Common myeloid progenitor, CD34-positive (primary cell): Measurements from ENCODE around the gene ATP8A2.

ENCODE experiments used
- CTCF ChIA-PET: fragments of 350-600 bp; sonication (Branson Sonifier 250); formaldehyde crosslinking; loops from one replicate; lab custom pipeline; 2021; ENCODE audit warnings: antibody characterized with exemption; lab: Charles Lee
- POLR2A ChIA-PET: fragments of 350-600 bp; sonication (Branson Sonifier 250); formaldehyde crosslinking; loops from one replicate; lab custom pipeline; 2021; ENCODE audit warnings: antibody characterized with exemption; lab: Charles Lee
- DNase-seq, 3 donors: peaks; one replicate each; pipeline versions ENCODE4 v3.0.0 to v3.0.0-alpha.2; 2013
- H3K27ac ChIP-seq, 2 experiments: 1 replicate in 1 of 2; 2 replicates in 1 of 2; pipeline ENCODE4 v1.7.0; 2013; ENCODE audit warnings: inconsistent platforms in 2 of 2, low read length in 2 of 2, mild to moderate bottlenecking in 2 of 2, low read depth in 1 of 2, moderate library complexity in 1 of 2; ENCODE audit not compliant: severe bottlenecking in 2 of 2, insufficient read depth in 1 of 2, poor library complexity in 1 of 2
- H3K27me3 ChIP-seq, 5 experiments: replicated peaks in 2 of 5; 1 replicate in 3 of 5; 2 replicates in 2 of 5; pipeline versions ENCODE4 v1.6.1 to v1.7.0; 2013; ENCODE audit warnings: low read length in 4 of 5, mild to moderate bottlenecking in 2 of 5, moderate library complexity in 2 of 5, inconsistent platforms in 1 of 5; ENCODE audit not compliant: insufficient read depth in 5 of 5, control insufficient read depth in 4 of 5
- H3K36me3 ChIP-seq, 4 experiments: 1 replicate in 2 of 4; 2 replicates in 2 of 4; pipeline versions ENCODE4 v1.6.1 to v1.7.0; 2013; ENCODE audit warnings: low read length in 3 of 4, control low read depth in 1 of 4, mild to moderate bottlenecking in 1 of 4; ENCODE audit not compliant: control insufficient read depth in 4 of 4, insufficient read depth in 4 of 4
- H3K4me1 ChIP-seq, 4 experiments: 1 replicate in 3 of 4; 2 replicates in 1 of 4; pipeline versions ENCODE4 v1.6.1 to v1.7.1; 2013; ENCODE audit warnings: low read length in 3 of 4, mild to moderate bottlenecking in 3 of 4, control low read depth in 1 of 4, inconsistent platforms in 1 of 4, moderate library complexity in 1 of 4; ENCODE audit not compliant: control insufficient read depth in 4 of 4, insufficient read depth in 4 of 4; ENCODE audit errors: control extremely low read depth in 1 of 4
- H3K4me3 ChIP-seq, 7 experiments: 1 replicate in 4 of 7; 2 replicates in 3 of 7; pipeline versions ENCODE4 v1.5.1 to v1.7.0; 2013; ENCODE audit warnings: mild to moderate bottlenecking in 7 of 7, low read length in 6 of 7, moderate library complexity in 6 of 7, inconsistent platforms in 2 of 7, low read depth in 2 of 7, control low read depth in 1 of 7; ENCODE audit not compliant: insufficient read depth in 4 of 7, control insufficient read depth in 1 of 7; ENCODE audit errors: extremely low read depth in 1 of 7
- H3K9me3 ChIP-seq, 5 experiments: 1 replicate in 4 of 5; 2 replicates in 1 of 5; pipeline versions ENCODE4 v1.6.1 to v1.7.1; 2013; ENCODE audit warnings: low read length in 4 of 5, mild to moderate bottlenecking in 2 of 5, inconsistent platforms in 1 of 5, low read depth in 1 of 5, moderate library complexity in 1 of 5; ENCODE audit not compliant: control insufficient read depth in 4 of 5, insufficient read depth in 2 of 5; ENCODE audit errors: control extremely low read depth in 1 of 5
- WGBS: methylation state at CpG from one replicate; pipeline ENCODE4 v1.1.5; 2013; ENCODE audit not compliant: insufficient coverage; 5-methylcytosine and 5-hydroxymethylcytosine counted together

Gene ATP8A2

DNA sequence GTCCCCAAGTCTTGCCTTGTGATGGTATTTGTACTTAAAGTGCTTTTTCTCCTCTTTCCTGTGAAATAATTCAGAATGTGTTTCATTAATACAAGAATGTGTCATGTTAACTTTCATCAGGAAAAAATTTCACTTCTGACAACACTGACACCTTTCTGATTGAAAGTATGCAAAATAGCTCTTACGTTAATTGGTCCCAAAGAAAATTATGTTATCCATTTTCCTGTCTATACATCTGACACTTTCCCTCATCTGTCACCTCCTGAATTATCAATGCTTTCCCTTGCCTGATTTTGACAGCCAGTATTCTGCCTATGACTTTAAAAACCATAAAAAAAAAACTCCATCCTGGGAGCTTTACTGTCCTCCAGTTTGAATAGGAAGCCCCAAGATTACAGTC lies 336.5 kb downstream of the ATP8A2 start:
- Histone ChIP-seq H3K27ac (no peak overlapping the region), H3K27me3 (peaks cover 0 to 3% (median 0%) of the 10 kb centered on the region in 5 experiments), H3K4me3 (no peak overlapping the region), H3K4me1 (no peaks in the 10 kb centered on the region), H3K9me3 (no peaks in the 10 kb centered on the region), H3K36me3 (no peaks in the 10 kb centered on the region)
- POLR2A ChIA-PET = interaction anchor here (0.6 kb wide), 1 partner anchor 128 kb away, joined by 3 read pairs; no protein-coding TSS in a partner anchor
- WGBS = 100% methylated on average over 1 of the region's 1 CpG
- DNase-seq = no peak
- CTCF ChIA-PET = no interaction called here

- H3K4me3 ChIP-seq = no peak overlapping the region
- DNase-seq = no peak
- H3K27me3 ChIP-seq = peaks cover 0 to 3% (median 0%) of the 10 kb centered on the region in 5 experiments
- no peaks in the 10 kb centered on the region for H3K36me3 ChIP-seq
- no peak overlapping the region for H3K27ac ChIP-seq
- H3K4me1 ChIP-seq = no peaks in the 10 kb centered on the region
- H3K9me3 ChIP-seq = no peaks in the 10 kb centered on the region
- 100% methylated on average over 2 of the region's 2 CpGs for WGBS
- ChIA-PET POLR2A (no interaction called here), CTCF (no interaction called here)
Observed at GRCh38 chr13:25709088-25709487, 337.3 kb downstream of the ATP8A2 start.

DNA sequence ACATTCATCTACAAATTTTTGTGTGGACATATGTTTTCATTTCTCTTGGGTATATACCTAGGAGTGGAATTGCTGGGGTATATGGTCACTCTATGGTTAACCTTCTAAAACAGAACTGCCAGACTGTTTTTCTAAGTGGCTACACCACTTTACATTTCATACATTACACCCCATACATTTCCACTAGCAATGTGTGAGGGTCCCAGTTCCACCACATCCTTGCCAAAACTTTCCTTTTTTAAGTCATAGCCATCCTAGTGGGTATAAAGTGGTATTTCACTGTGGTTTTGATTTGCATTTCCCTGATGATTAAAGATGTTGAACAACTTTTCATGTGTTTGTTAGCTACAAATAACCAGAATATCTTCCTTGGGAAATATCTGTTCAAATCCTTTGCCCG lies 344.0 kb downstream of the ATP8A2 start:
- no peak for DNase-seq
- CTCF ChIA-PET = no interaction called here
- no CpG with 5 or more reads among the region's 1 CpG for WGBS

DNA sequence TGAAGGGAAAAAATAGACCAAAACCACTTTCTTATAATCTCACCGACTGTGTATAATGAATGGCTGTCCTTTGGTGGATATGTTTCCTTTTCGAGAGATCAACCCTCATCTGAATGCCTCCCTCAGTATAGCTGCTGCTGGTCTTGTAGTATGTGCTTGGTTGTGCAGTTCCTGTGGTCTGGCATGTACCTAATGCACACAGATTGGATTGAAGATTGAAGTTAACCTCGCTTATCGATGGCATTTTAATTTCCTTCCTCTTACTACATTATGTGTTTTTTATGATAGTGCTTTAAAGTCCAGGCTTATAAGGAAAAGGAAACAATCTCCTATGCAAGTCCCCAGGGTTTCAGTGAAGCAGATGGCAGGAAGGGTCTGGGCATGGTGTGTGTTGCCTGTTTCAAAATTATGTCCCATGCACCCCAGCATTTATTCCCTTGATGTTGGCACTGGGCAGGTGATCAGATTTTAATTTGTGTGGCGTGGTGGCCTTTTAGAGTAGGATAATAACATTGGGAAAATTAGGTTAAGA lies 346.0 kb downstream of the ATP8A2 start:
- POLR2A ChIA-PET = no interaction called here
- CTCF ChIA-PET = no interaction called here
- WGBS = 0% methylated on average over 1 of the region's 5 CpGs
- Histone ChIP-seq H3K36me3 (no peaks in the 10 kb centered on the region), H3K4me3 (no peak overlapping the region), H3K27me3 (peaks cover 0 to 3% (median 0%) of the 10 kb centered on the region in 5 experiments), H3K4me1 (peaks cover 0 to 14% (median 3%) of the 10 kb centered on the region in 4 experiments), H3K27ac (no peak overlapping the region), H3K9me3 (no peaks in the 10 kb centered on the region)
- DNase-seq = peak; percentile 14 to 77 (median 38)

More for the DNA sequence above, 344.0 kb downstream of the ATP8A2 start:
- POLR2A ChIA-PET = no interaction called here
- H3K4me1 ChIP-seq = peaks cover 0 to 14% (median 3%) of the 10 kb centered on the region in 4 experiments
- H3K4me3 ChIP-seq = no peak overlapping the region
- H3K36me3 ChIP-seq = no peaks in the 10 kb centered on the region
- peaks cover 0 to 3% (median 0%) of the 10 kb centered on the region in 5 experiments for H3K27me3 ChIP-seq
- H3K27ac ChIP-seq = no peak overlapping the region
- H3K9me3 ChIP-seq = no peaks in the 10 kb centered on the region

GRCh38 chr13:25719666-25720065 lies 347.9 kb downstream of the ATP8A2 start:
- H3K9me3 ChIP-seq = no peaks in the 10 kb centered on the region
- DNase-seq = no peak
- peaks cover 0 to 14% (median 3%) of the 10 kb centered on the region in 4 experiments for H3K4me1 ChIP-seq
- H3K27me3 ChIP-seq = no peaks in the 10 kb centered on the region
- ChIA-PET CTCF (no interaction called here), POLR2A (no interaction called here)
- H3K4me3 ChIP-seq = no peak overlapping the region
- no peaks in the 10 kb centered on the region for H3K36me3 ChIP-seq
- WGBS = 100% methylated on average over 2 of the region's 2 CpGs
- H3K27ac ChIP-seq = no peak overlapping the region

GRCh38 chr13:25722893-25723292 lies 351.1 kb downstream of the ATP8A2 start:
- no peak overlapping the region for H3K4me3 ChIP-seq
- ChIA-PET CTCF (no interaction called here), POLR2A (no interaction called here)
- no peak for DNase-seq
- no peak overlapping the region for H3K27ac ChIP-seq
- no peaks in the 10 kb centered on the region for H3K36me3 ChIP-seq
- WGBS = no CpG with 5 or more reads among the region's 1 CpG
- peaks cover 0 to 4% (median 0%) of the 10 kb centered on the region in 4 experiments for H3K4me1 ChIP-seq
- H3K27me3 ChIP-seq = peaks cover 0 to 1% (median 0%) of the 10 kb centered on the region in 5 experiments
- H3K9me3 ChIP-seq = no peaks in the 10 kb centered on the region

- H3K27ac ChIP-seq = no peak overlapping the region
- POLR2A ChIA-PET = no interaction called here
- H3K36me3 ChIP-seq = no peaks in the 10 kb centered on the region
- H3K27me3 ChIP-seq = peaks cover 0 to 2% (median 0%) of the 10 kb centered on the region in 5 experiments
- no peaks in the 10 kb centered on the region for H3K9me3 ChIP-seq
- no peak for DNase-seq
- H3K4me1 ChIP-seq = peaks cover 0 to 3% (median 0%) of the 10 kb centered on the region in 4 experiments
- no peak overlapping the region for H3K4me3 ChIP-seq
- WGBS = 63% methylated on average over 2 of the region's 3 CpGs
- CTCF ChIA-PET = no interaction called here
Observed at GRCh38 chr13:25725104-25725503, 353.3 kb downstream of the ATP8A2 start.
